Stimulated activated CD8-positive, alpha-beta memory T cell treated with anti-CD3 and anti-CD28 coated beads, Interleukin-15, amount 100 ng/mL, for 4 hours (primary cell): ENCODE measurements around the gene NPM3.

ENCODE experiments used
- DNase-seq, 2 donors: peaks; one replicate each; pipeline ENCODE4 v3.0.0-alpha.2; 2020; ENCODE audit warnings: low read depth in 2 of 2

The NPM3 gene

GRCh38 chr10:101775273-101776160, 7.7 kb downstream of the NPM3 start, which contains the start of gene FGF8:
TSS of gene FGF8 (minus strand) at chr10:101776114. CDS start at chr10:101775900, 214 bp downstream.
- DNase-seq, result no peak

DNA sequence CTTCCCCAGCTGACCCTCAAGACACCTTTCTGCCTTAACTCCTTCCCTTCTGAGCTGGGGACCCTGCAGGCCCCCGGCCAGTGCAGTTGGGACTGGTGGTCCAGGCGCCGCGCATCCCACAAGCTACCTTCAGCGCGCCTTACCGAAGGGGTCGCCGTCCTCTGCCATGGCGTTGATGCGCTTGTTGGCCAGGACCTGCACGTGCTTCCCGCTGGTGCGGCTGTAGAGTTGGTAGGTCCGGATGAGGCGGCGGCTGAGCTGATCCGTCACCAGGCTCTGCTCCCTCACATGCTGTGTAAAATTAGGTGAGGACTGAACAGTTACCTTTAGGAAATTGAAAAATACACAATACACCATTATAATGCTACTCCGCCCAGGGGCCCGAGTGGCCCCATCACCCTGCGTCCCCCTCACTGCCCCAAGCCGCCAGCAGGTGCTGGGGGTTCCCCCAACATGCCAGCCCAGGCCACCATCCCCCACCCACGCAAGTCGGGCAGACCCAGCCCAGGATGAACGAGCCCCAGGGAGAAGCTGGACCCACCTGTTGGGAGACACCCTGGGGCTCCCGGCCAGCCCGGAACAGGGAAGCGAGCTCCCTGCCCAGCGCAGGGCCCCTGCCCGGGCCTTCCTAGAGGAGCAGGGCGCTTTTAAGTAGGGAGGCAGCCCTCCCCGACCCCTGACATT, 8.5 kb downstream of the NPM3 start:
- no peak for DNase-seq

DNA sequence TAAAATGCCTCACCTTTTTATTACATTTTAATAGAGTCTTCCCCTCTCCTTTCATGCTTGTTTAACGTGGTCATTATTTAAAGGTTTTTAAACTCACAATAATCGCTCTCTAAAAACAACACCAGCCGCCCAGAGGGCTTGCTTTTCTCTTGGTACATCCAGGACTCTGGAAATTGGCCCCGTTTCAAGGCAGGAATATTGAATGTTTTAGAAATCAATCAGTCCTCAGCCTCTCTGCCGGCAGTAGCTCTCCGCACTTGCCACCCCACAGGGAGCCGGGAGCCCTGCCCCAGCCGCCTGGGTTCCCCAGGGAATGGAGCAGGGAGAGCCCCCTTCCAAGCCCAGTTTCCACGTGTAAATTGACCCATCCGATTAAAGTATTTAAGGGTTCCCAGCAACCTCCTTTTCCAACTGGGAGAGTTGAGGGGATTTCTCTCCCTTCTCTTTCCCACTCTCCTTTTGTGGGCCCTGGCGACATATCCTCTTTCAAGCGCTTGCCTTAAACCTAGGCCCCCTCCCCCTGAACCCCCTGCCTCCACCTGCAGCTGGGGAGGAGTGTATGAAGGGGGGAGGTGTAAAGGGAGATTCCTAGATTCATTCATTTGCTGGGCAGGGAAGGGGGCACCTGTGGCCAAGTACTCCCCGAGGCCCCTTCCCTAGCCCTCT, 9.2 kb downstream of the NPM3 start:
- no peak for DNase-seq

DNA sequence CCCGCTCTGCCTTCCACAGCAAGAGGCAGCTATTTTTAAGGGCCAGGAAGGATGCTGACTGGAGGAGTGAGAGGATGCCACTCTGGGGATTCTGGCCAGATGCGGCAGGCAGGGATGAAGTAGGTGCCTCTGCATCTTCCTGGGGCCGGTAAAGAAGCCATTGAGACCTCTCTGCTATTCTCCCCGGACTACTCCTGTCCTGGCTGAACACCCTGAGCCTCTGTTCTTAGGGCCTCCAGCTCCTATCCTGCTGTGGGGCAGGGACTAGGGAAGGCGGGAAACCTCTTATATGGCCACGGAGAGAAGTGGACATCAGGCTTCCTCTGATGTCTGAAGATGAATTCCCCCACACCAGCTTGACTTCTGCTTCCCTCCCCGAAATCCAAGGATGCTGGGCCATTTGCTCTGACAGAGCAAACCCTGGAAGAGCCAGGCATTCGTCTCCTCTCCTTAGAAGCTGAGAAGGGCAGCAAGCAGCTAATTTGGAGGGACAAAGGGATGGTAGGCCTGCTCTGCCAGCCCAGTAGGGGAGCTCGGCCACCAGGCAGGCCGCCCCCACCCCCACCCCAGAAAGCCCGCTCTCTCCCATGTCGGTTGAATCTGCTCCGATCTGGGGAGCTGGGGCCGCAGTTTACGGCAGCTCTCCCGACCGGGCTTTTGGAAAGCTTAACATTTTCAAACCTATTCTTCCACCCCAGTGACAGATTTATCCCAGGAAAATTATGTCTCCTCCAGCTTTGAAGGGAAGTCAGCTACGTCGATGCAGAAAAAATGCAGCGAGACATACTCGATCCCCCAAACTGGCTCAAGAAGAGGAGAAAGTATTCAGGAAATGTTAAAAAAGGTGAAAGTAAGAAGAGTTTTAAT, 10.1 kb downstream of the NPM3 start:
- no peak for DNase-seq

DNA sequence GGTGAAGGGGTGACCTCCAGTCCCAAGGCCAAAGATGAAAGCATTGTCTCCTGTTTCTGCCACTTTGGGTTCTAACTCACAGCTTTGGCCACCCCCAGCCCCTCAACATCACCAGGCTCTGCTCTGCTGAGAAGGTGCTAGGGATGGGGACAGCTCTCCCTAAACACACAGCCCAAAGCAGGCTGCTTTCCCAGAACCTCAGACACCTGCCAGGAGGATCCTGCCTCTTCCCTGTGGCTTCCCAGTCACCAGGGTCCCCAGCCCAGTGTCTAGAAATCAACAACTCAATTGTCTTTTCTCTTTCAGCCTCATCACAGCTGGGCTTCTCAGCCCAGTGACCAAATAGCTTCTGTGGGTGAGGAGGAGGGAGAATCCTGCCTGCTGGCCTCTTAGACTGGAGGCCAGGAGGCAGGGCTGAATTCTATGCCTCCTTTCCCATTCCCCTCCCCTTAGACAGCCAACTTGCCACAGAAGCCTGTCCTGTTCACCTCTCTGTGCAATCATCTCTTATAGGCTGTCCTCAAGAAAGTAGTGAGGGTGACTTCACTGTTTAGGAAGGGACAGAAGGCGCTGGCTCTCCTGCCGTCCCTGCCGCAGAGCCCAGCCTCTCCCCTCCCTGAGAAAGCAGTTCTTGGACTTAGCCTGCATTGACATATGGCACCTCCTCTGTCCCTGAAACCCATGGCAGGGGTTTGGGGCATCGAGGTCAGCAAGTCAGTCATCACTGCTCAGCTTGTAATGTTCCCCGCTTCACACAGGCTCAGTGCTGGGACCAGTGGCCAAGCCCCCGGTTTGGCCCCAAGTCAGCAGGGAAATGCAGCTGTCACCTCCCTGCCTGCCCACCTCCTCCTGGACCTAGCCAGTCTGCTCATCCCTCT, 11.0 kb downstream of the NPM3 start:
- no peak for DNase-seq

- DNase-seq, result no peak
Measured at GRCh38 chr10:101771380-101771779, 11.9 kb downstream of the NPM3 start.

- no peak for DNase-seq
Measured at GRCh38 chr10:101770331-101771215, 12.7 kb downstream of the NPM3 start.

DNA sequence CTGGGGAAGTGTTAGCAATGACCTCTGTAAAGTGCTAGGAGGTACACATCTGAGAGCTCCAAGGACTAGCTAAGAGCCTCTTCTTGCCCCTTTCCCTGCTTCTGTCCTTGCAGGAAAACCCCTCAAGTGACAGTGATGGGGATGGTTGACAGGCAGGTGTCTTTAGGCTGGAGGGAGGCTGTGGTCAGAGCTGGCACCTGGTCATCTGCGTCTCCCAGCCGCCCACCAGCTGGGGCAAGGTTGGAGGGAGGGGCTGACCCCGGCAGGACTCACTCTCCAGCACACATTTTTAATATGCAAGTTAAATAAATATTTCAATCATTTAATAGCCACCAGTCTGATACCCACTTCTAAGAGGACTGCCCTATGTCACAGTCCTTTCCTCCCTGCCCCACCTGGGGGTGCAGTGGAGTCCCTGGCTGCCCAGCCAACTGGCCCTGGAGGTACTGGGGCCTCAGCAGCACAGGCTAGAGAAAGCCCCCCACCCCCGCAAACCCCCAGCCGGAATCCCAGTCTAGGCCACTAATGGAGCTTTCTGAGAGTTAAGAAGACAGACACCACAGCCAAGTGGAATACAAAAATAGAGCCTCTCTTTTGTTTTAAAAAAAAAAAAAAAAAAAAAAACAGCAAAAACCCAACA, 13.6 kb downstream of the NPM3 start:
- DNase-seq, result no peak

DNA sequence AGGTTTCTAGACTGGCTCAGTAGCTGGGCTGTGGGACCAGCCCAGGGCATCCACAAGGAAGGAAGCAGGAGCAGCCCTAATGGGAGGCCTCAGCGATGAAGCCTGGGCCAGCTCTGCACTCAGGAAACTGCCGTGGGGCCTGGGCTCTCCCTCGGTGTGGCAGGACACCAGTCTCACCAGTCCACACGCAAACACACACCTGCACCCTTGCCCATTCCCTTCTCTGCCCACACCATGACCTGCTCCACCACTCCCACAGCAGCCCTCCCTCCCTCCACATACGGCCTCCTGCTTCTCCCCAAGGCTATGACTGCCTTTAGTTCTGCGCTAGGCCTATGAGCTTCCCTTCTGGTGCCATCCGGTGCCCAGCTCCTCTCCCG, 14.5 kb downstream of the NPM3 start:
- no peak for DNase-seq

GRCh38 chr10:101767966-101768790, 15.1 kb downstream of the NPM3 start:
- DNase-seq, result no peak

GRCh38 chr10:101767600-101767945, 15.7 kb downstream of the NPM3 start:
- no peak for DNase-seq

DNA sequence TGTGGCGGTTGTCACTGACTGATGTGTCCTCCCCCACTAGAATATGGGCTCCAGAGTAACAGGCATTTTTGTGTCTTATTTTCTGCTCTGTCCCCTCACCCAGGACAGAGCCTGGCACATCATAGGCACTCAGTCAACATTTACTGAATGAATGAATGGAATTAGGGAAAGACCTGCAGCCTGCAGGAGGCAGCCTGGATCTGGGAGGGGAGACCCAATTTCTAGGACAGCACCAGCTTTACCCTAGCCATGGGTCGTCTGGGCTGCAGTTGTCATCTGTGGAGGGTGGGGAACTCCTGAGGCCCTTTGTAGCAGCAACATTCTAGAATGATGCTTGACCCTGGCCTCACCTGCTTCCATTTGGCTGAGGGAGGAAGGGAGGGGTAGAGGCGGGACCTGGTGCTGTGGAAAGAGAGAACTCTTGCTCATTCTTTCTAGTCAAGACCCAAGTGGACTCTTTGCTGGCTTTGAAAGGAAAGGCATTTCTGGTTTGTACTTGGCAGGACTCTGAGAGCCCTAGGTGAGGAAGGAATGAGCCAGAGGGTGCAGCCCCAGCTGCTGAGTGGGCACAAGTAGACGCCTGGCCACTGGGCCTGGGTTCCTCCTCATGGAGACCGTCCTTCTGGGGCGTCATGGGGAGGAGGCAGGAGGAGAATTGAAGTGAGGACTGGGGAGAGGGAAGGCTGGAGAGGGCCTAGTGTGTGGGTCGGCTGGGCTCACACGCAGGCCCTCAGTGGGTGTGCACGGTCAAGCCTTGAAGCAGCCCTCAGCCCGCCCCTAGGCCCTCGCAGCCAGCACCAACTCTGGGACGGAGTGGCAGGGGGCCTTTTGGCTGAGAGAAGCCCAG, 16.3 kb downstream of the NPM3 start:
- DNase-seq, result no peak

DNA sequence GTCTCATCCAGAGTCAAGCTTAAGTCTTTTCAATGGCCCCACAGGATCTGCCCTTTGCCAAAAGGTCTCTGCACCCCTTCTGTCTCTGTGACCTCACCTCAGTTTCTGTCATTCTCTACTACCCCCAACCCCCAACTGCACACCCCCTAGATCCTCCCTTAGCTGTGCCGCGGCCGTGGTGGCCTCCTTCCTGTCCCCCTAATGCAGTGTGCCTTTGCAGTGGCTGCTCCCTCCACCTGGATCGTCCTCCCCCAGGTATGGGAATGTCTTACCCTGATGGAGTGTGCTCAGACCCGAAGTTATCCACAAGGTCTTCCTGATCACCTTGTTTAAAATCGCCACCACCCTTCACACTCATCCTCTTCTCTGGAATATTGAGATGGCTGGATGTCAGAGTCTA, 16.9 kb downstream of the NPM3 start:
- DNase-seq, result no peak

DNA sequence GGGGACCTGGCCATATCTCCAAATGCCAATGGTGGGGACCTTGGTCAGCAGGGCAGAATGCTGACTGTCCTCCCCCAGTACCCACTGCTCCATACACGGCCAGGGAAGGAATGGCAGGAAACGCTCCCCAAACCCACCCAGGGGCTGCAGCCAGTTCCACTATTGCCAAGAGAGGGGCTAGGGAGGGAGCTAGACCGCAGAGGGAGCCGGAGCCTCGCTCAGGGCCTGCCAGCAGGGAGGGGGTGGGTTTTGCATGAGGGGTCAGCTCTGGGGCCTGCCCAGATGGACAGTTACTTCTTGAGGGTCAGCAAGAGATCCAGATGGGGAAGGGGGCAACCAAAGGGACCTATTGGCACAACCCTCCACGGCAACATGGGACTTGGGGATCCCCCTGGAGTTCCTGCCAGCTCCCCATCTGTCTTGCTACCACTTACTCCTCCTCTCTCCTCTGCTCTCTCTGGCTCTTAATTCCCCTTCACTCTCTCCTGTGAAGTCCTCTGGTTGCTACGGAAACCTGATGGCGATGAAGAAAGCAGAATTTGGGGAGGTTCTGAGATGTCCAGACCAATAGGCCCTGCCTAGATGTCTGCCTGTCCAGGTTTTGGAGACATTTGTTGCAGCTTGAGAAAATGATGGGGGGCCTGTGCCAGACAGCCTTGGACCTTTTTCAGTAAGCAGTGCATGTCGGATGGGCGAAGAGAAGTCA, 20.0 kb downstream of the NPM3 start:
- no peak for DNase-seq

- DNase-seq, result no peak
Measured at GRCh38 chr10:101762736-101763135, 20.5 kb downstream of the NPM3 start.

DNA sequence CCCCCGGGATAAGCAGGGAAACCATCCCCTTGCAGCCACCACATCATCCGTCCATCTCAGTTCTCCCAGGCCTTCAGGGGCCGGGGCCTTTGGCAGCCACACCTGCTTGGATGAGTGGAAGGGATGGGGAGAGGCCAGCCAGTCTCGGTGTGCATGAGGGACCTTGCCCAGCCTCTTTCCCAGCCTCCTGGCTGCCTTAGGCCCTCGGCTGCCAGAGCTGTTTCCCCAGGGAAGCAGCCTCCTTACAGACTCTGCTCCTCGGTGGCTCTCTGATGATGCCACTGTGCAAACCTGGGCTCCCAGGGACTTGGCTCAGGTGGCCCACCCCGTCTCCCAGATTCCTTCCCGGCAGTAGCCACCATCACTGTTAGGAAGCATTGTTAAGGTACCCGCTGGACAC, 22.0 kb downstream of the NPM3 start:
- no peak for DNase-seq

GRCh38 chr10:101760510-101760909, 22.7 kb downstream of the NPM3 start:
- no peak for DNase-seq
